Stimulated activated CD8-positive, alpha-beta memory T cell treated with anti-CD3 and anti-CD28 coated beads, Interleukin-7, amount 100 ng/mL, for 24 hours (primary cell): ENCODE measurements around the gene LGALS9.
A peak's percentile ranks its signal among the peaks of the same experiment; 100 is the strongest.

ENCODE experiments used
- DNase-seq: peaks from one replicate; pipeline ENCODE4 v3.0.0-alpha.2; 2020; ENCODE audit warnings: low read depth

The LGALS9 gene

GRCh38 chr17:27630607-27631410, at the start of gene LGALS9:
Gene LGALS9 (plus strand): TSS chr17:27631188. CDS start chr17:27631266, 78 bp downstream.
- DNase-seq: no peak

- no peak for DNase-seq
Observed at GRCh38 chr17:27582696-27583095, 48.3 kb upstream of the LGALS9 start.

- no peak for DNase-seq
Observed at GRCh38 chr17:27585153-27585681, 45.8 kb upstream of the LGALS9 start.

GRCh38 chr17:27585792-27586191, 45.2 kb upstream of the LGALS9 start:
- no peak for DNase-seq

- DNase-seq: no peak
Observed at GRCh38 chr17:27586203-27586721, 44.7 kb upstream of the LGALS9 start.

- no peak for DNase-seq
Observed at GRCh38 chr17:27588354-27588753, 42.6 kb upstream of the LGALS9 start.

GRCh38 chr17:27590864-27591263, 40.1 kb upstream of the LGALS9 start:
- DNase-seq: no peak

GRCh38 chr17:27591986-27592385, 39.0 kb upstream of the LGALS9 start:
- no peak for DNase-seq

- DNase-seq: no peak
Observed at GRCh38 chr17:27593232-27593856, 37.6 kb upstream of the LGALS9 start.

- DNase-seq: no peak
Observed at GRCh38 chr17:27593857-27594255, 37.1 kb upstream of the LGALS9 start.

GRCh38 chr17:27595208-27595607, 35.8 kb upstream of the LGALS9 start:
- no peak for DNase-seq

GRCh38 chr17:27596096-27596495, 34.9 kb upstream of the LGALS9 start:
- no peak for DNase-seq

GRCh38 chr17:27596566-27597187, 34.3 kb upstream of the LGALS9 start:
- DNase-seq: no peak

- no peak for DNase-seq
Observed at GRCh38 chr17:27597188-27597580, 33.8 kb upstream of the LGALS9 start.

GRCh38 chr17:27597783-27598320, 33.1 kb upstream of the LGALS9 start:
- DNase-seq: no peak

- no peak for DNase-seq
Observed at GRCh38 chr17:27598337-27599050, 32.5 kb upstream of the LGALS9 start.

GRCh38 chr17:27600471-27600870, 30.5 kb upstream of the LGALS9 start:
- DNase-seq: no peak

GRCh38 chr17:27601069-27601974, 29.7 kb upstream of the LGALS9 start:
- DNase-seq: peak; percentile 78

- DNase-seq: no peak
Observed at GRCh38 chr17:27601975-27602302, 29.0 kb upstream of the LGALS9 start.

- DNase-seq: peak; percentile 47
Observed at GRCh38 chr17:27602721-27603420, 28.1 kb upstream of the LGALS9 start.
